DND-41 (cell line): Measurements from ENCODE around the gene RCOR1.

Experiments used
- ATAC-seq: fragments of 200-7000 bp; cut with Tn5 transposase; 3 replicates; pipeline ENCODE4 v1.9.1; 2021; ENCODE audit warnings: low read depth; ENCODE audit not compliant: insufficient read depth
- DNase-seq: peaks from one replicate; pipeline ENCODE4 v3.0.0-alpha.2; 2020
- H2AFZ ChIP-seq: 2 replicates; pipeline ENCODE4 v1.6.0; 2012; ENCODE audit warnings: low read depth, low read length
- H3K27ac ChIP-seq: 2 replicates; pipeline ENCODE4 v1.5.1; 2012; ENCODE audit warnings: low read length, inconsistent platforms
- H3K27me3 ChIP-seq: fragments of 200-600 bp; sonication (generic); 2 replicates; pipeline ENCODE4 v1.6.0; 2012; ENCODE audit warnings: low read length, mild to moderate bottlenecking, inconsistent platforms; ENCODE audit not compliant: insufficient read depth, poor library complexity
- H3K36me3 ChIP-seq: 2 replicates; pipeline ENCODE4 v1.5.1; 2012; ENCODE audit warnings: low read length, inconsistent platforms; ENCODE audit not compliant: insufficient read depth
- H3K4me1 ChIP-seq: 2 replicates; pipeline ENCODE4 v1.5.1; 2012; ENCODE audit warnings: mild to moderate bottlenecking, low read length; ENCODE audit not compliant: insufficient read depth
- H3K4me2 ChIP-seq: 2 replicates; pipeline ENCODE4 v1.6.0; 2012; ENCODE audit warnings: mild to moderate bottlenecking, moderate library complexity, low read length, inconsistent platforms; ENCODE audit not compliant: insufficient read depth
- H3K4me3 ChIP-seq, 2 experiments: fragments of 200-600 bp in 1 of 2; shearing (Covaris generic) in 1 of 2; 2 replicates each; pipeline ENCODE4 v1.5.1; 2012 to 2016; ENCODE audit warnings: inconsistent platforms in 2 of 2, low read length in 2 of 2, mild to moderate bottlenecking in 2 of 2, low read depth in 1 of 2, moderate library complexity in 1 of 2
- H3K79me2 ChIP-seq: 2 replicates; pipeline ENCODE4 v1.6.0; 2012; ENCODE audit warnings: low read length, inconsistent platforms; ENCODE audit not compliant: insufficient read depth
- H3K9ac ChIP-seq: 2 replicates; pipeline ENCODE4 v1.6.0; 2012; ENCODE audit warnings: low read depth, mild to moderate bottlenecking, inconsistent platforms, low read length, moderate library complexity
- H3K9me3 ChIP-seq: 2 replicates; pipeline ENCODE4 v1.5.1; 2012; ENCODE audit warnings: low read length, moderate library complexity, mild to moderate bottlenecking, inconsistent platforms; ENCODE audit not compliant: insufficient read depth, severe bottlenecking
- H4K20me1 ChIP-seq: 2 replicates; pipeline ENCODE4 v1.6.0; 2012; ENCODE audit warnings: low read length; ENCODE audit not compliant: insufficient read depth
- EZH2 ChIP-seq: IDR thresholded peaks from 3 replicates; pipeline ENCODE4 v1.6.1; 2012; ENCODE audit warnings: borderline replicate concordance, low read depth, mild to moderate bottlenecking, moderate library complexity, low read length, inconsistent platforms; ENCODE audit not compliant: severe bottlenecking
- TF ChIP-seq, protein P1 (sequence below): IDR thresholded peaks from 2 replicates; pipeline ENCODE4 v1.5.1; 2012; ENCODE audit warnings: borderline replicate concordance, low read length, moderate library complexity, mild to moderate bottlenecking; ENCODE audit not compliant: poor library complexity, severe bottlenecking; ENCODE audit errors: extremely low read depth

Gene RCOR1

DNA sequence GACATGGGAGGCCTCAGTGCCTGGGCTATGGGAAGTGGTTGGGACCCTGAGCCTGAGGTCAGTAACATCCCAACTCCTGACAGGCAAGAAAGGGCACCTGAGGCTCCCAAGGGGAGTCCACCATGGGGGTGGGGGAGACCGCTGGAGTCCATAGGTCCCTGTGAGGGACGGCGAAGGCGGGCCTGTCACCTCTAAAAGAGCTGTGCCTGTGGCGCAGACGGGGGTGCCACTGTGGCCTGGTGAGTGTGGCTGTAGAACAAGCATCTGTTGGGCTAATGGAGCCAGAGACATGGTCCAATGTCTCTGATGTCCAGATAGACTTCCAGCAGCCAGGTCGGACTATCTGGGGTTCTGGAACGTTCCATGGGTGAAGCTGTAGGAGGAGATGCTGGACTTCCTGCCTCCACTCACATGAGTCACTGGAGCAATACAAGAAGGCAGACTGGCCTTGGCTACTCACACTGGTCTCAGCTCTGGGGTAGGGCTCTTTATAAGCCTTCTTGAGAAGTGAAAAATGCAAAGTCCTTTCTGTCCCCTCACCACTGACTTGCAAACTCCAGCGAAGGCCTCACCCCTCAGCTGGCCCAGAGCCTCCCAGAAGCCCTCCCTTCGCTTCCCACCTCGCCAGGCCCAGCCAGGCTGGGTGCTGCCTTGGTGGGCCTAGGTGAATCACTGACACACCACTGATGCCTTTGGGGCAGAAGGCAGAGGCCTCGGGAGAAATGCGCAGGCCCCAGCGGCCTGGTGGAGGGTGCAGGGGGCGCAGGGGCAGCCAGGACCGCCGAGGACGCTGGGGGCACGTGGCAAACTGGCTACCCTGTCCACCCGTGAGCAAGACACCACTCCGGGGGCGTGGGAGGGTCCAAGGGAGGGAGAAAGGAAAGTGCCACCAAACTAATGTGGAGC, 183.7 kb downstream of the RCOR1 start:
- no peak for TF ChIP-seq EZH2
- TF ChIP-seq, protein P1, sequence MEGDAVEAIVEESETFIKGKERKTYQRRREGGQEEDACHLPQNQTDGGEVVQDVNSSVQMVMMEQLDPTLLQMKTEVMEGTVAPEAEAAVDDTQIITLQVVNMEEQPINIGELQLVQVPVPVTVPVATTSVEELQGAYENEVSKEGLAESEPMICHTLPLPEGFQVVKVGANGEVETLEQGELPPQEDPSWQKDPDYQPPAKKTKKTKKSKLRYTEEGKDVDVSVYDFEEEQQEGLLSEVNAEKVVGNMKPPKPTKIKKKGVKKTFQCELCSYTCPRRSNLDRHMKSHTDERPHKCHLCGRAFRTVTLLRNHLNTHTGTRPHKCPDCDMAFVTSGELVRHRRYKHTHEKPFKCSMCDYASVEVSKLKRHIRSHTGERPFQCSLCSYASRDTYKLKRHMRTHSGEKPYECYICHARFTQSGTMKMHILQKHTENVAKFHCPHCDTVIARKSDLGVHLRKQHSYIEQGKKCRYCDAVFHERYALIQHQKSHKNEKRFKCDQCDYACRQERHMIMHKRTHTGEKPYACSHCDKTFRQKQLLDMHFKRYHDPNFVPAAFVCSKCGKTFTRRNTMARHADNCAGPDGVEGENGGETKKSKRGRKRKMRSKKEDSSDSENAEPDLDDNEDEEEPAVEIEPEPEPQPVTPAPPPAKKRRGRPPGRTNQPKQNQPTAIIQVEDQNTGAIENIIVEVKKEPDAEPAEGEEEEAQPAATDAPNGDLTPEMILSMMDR = no peak
- H2AFZ ChIP-seq = peak overlapping the region; percentile 98
- H3K9ac ChIP-seq = peak overlapping the region; percentile 56
- no peaks in the 10 kb centered on the region for H3K9me3 ChIP-seq
- no peaks in the 10 kb centered on the region for H3K27me3 ChIP-seq
- H3K4me3 ChIP-seq = peak overlapping the region in 1 of 2 experiments; percentile 58; a peak in 2 of 4 replicates
- H3K27ac ChIP-seq = peak overlapping the region; percentile 64
- H3K4me2 ChIP-seq = peak overlapping the region; percentile 73
- peaks cover 35% of the 10 kb centered on the region for H3K4me1 ChIP-seq
- H3K36me3 ChIP-seq = peaks cover 6% of the 10 kb centered on the region; the same call in 1 of the 2 replicates
- H4K20me1 ChIP-seq = peaks cover 23% of the 10 kb centered on the region
- peaks cover 34% of the 10 kb centered on the region for H3K79me2 ChIP-seq
- ATAC-seq (no peak), DNase-seq (no peak)

DNA sequence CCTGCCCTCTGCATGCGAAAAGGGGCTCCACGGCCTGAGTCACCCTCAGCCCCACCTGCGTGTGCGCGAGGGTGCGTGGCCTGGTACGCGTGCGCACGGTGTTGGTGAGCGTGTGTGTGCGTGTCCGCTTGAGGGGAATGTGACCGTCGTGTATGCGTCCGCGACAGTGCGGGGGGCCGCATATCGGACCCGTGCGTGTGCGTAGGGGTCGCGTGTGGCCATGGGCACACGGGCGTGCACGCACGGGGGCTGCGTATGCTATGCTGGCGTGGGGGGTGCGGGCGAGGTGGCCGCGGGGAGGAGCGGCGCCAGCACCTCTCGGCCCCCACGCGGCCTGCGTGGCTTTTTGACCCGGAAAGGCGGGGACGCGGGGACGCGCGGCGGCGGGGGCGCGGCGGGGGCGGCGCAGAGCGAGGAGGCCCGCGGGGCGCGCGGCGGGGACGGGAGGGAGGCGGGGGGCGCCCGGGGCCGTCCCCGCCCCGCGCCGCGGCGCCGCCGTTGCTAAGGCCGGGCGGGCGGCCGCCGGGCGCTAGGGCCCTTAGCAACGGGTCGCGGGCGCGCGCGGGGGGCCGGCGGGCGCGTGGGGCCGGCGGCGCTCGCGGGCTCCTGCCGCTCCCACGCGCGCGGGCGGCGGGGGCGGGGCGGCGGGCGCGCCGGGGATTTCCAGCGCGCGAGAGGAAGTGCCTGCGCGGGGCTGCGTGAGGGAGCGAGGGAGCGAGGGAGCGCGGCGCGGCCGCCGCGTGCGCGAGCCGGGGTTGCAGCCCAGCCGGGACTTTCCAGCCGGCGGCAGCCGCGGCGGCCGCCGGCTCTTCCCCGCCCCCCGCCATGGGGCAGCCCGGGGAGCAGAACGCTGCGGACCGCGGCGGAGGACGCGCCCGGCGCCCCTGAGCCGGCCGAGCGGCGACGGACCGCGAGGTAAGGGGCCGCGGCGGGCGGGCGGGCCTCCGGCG, 184.6 kb downstream of the RCOR1 start, which contains the start of gene TRAF3:
Gene TRAF3 (plus strand): TSS at position 689 of the 950 bp plus-strand sequence. CDS start 92,753 bp downstream, outside the sequence.
- ATAC-seq (peak; percentile 59), DNase-seq (peak; percentile 71)
- TF ChIP-seq EZH2 = no peak
- TF ChIP-seq, protein P1 = no peak
- peak within 1 kb of the TSS; percentile 88 for H3K4me2 ChIP-seq
- H2AFZ ChIP-seq = peak within 1 kb of the TSS; percentile 98
- peaks cover 6% of the 10 kb centered on the region; the same call in 1 of the 2 replicates for H3K36me3 ChIP-seq
- H3K4me3 ChIP-seq = peak within 1 kb of the TSS; percentile 59 to 62; a peak in 3 of 4 replicates
- no peaks in the 10 kb centered on the region for H3K9me3 ChIP-seq
- peaks cover 26% of the 10 kb centered on the region for H4K20me1 ChIP-seq
- no peaks in the 10 kb centered on the region for H3K27me3 ChIP-seq
- H3K79me2 ChIP-seq = peaks cover 44% of the 10 kb centered on the region
- H3K9ac ChIP-seq = peak within 1 kb of the TSS; percentile 87
- peak within 1 kb of the TSS; percentile 64 for H3K27ac ChIP-seq
- H3K4me1 ChIP-seq = peaks cover 36% of the 10 kb centered on the region

DNA sequence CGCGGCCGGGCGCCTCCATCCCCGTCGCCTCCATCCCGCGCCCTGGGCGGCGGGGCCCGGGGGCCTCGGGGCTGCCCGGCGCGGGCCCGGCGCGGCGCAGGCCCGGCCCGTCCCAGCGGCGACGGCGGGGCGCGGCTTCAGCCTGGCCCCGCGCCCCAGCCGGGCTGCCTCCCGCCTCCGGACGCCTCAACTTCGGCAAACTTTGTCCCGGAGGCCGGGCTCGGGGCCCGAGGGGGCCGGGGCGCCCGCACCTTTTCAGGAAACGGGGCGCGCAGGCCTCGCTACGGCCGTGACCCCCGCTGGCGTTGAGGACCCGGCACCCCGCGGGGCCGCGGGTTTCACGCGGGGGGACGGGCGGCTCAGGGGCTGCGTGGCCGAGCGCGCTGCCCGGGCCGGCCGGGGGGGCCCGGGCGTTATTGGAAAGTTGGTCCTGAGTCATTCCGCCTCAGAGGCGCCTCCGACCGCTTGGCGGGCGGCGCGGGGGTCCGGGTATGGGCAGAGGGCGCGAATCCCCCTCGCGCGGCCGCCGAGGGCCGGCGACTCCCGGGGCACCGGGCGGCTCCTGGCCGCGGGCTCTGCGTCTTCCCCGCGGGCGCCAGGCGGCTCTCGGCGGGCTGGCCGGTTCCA, 185.4 kb downstream of the RCOR1 start:
- Histone ChIP-seq H2AFZ (peak overlapping the region; percentile 65), H4K20me1 (peaks cover 29% of the 10 kb centered on the region), H3K27ac (peak overlapping the region; percentile 30; the same call in 1 of the 2 replicates), H3K4me3 (peak overlapping the region; percentile 59 to 62; a peak in 3 of 4 replicates), H3K9me3 (no peaks in the 10 kb centered on the region), H3K36me3 (peaks cover 6% of the 10 kb centered on the region; the same call in 1 of the 2 replicates), H3K4me1 (peaks cover 36% of the 10 kb centered on the region), H3K79me2 (peaks cover 52% of the 10 kb centered on the region), H3K27me3 (no peaks in the 10 kb centered on the region), H3K4me2 (peak overlapping the region; percentile 88), H3K9ac (peak overlapping the region; percentile 87)
- TF ChIP-seq, protein P1 = no peak
- TF ChIP-seq EZH2 = no peak
- DNase-seq = peak; percentile 15
- peak; percentile 25; the same call in 2 of the 3 replicates for ATAC-seq
